ENCODE data around the gene LYVE1.

GRCh38 chr11:10561043-10561818 is 7.2 kb downstream of the LYVE1 start:
- TF ChIP-seq POLR2AphosphoS5 (IDR thresholded peaks at IDR 0.05) (no peak), CTCF (IDR thresholded peaks at IDR 0.05) (no peak)
